Measurements from ENCODE around the gene SLC43A2. TPM values are rescaled to one million over a fixed set of nuclear protein-coding genes. Genes with fewer than 3 reads are reported as not detected.

SLC43A2 gene
- total RNA-seq, 1 donor from 2014 or later = 39.9 TPM

- H3K27me3 ChIP-seq = no peaks in the 10 kb centered on the region
- H3K9me3 ChIP-seq = no peaks in the 10 kb centered on the region
- no peak overlapping the region for H3K27ac ChIP-seq
- intact Hi-C loops (cut with DNase I) = no loop called here
- DNase-seq (no peak), ATAC-seq (no peak)
- H3K4me1 ChIP-seq = no peaks in the 10 kb centered on the region
- peaks cover 96% of the 10 kb centered on the region for H3K36me3 ChIP-seq
- no peak overlapping the region for H3K4me3 ChIP-seq
- no peak for TF ChIP-seq CTCF (IDR thresholded peaks at IDR 0.05)
These were observed 82.2 kb downstream of the SLC43A2 start for GRCh38 chr17:1546292-1546922.

- DNase-seq (no peak), ATAC-seq (no peak)
- Histone ChIP-seq H3K4me1 (no peaks in the 10 kb centered on the region), H3K27me3 (no peaks in the 10 kb centered on the region), H3K27ac (no peak overlapping the region), H3K4me3 (no peak overlapping the region), H3K36me3 (peaks cover 96% of the 10 kb centered on the region), H3K9me3 (no peaks in the 10 kb centered on the region)
- intact Hi-C loops (cut with DNase I) = no loop called here
- no peak for TF ChIP-seq CTCF (IDR thresholded peaks at IDR 0.05)
These were observed 83.0 kb downstream of the SLC43A2 start for GRCh38 chr17:1545618-1546017.

- H3K4me1 ChIP-seq = no peaks in the 10 kb centered on the region
- no peak for ATAC-seq
- intact Hi-C loops (cut with DNase I) = no loop called here
- no peak for DNase-seq
- H3K9me3 ChIP-seq = no peaks in the 10 kb centered on the region
- no peak for TF ChIP-seq CTCF (IDR thresholded peaks at IDR 0.05)
- H3K4me3 ChIP-seq = no peak overlapping the region
- no peaks in the 10 kb centered on the region for H3K27me3 ChIP-seq
- no peak overlapping the region for H3K27ac ChIP-seq
- peaks cover 96% of the 10 kb centered on the region for H3K36me3 ChIP-seq
These were observed 86.3 kb downstream of the SLC43A2 start for GRCh38 chr17:1542316-1542715.

GRCh38 chr17:1541367-1541904, 87.2 kb downstream of the SLC43A2 start:
- intact Hi-C loops (cut with DNase I) = no loop called here
- no peak overlapping the region for H3K4me3 ChIP-seq
- H3K4me1 ChIP-seq = no peaks in the 10 kb centered on the region
- no peak for DNase-seq
- ATAC-seq = no peak
- H3K36me3 ChIP-seq = peaks cover 96% of the 10 kb centered on the region
- no peak for TF ChIP-seq CTCF (IDR thresholded peaks at IDR 0.05)
- no peaks in the 10 kb centered on the region for H3K9me3 ChIP-seq
- no peak overlapping the region for H3K27ac ChIP-seq
- no peaks in the 10 kb centered on the region for H3K27me3 ChIP-seq

- DNase-seq (no peak), ATAC-seq (no peak)
- TF ChIP-seq CTCF (IDR thresholded peaks at IDR 0.05) = no peak
- H3K27ac ChIP-seq = no peak overlapping the region
- no peaks in the 10 kb centered on the region for H3K9me3 ChIP-seq
- no peaks in the 10 kb centered on the region for H3K4me1 ChIP-seq
- H3K27me3 ChIP-seq = no peaks in the 10 kb centered on the region
- H3K4me3 ChIP-seq = no peak overlapping the region
- intact Hi-C loops (cut with DNase I) = no loop called here
- peaks cover 96% of the 10 kb centered on the region for H3K36me3 ChIP-seq
These were observed 88.8 kb downstream of the SLC43A2 start for GRCh38 chr17:1539811-1540210.
